ENCODE results near the gene TAF4.

Gene TAF4

DNA sequence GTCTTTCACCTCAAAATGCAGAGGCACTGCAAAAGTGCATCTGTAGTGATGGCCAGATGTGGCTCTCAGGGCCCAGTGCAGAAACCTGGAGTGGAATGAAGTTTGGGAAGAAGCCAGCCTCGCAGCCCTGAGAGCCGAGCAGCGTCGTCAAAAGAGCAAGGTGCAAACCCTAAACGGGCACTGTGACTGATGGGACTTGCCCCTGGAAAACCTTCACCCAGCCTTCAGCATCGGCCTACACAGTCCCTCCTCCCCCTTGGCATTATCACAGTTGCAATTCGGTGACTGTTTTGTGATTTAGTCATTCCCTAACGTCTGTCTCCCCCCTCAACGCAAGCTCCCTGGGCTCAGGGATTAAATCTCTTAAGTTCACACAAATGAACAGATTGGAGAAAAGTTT lies 38.6 kb downstream of the TAF4 start:
- intact Hi-C loops (cut with DNase I), result no loop called here
- peak in 2 of 10 donors; percentile 32 to 52 for DNase-seq

DNA sequence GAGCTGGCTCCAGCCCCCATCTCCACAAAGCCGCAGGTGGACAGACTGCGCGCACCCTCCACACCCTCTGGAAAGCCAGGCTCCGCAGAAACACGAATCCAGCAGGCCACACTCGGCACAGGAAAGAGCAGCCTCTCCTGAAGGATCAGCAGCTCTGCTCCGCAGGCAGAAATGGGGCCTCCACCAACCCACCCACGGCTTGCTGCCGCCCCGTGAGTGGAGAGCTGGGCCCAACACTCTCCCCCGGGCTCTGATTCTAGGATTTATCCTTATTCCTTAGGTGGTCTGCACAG lies 39.2 kb downstream of the TAF4 start:
- intact Hi-C loops (cut with DNase I), result no loop called here
- DNase-seq, result peak in 3 of 10 donors; percentile 19 to 86 (median 71)

DNA sequence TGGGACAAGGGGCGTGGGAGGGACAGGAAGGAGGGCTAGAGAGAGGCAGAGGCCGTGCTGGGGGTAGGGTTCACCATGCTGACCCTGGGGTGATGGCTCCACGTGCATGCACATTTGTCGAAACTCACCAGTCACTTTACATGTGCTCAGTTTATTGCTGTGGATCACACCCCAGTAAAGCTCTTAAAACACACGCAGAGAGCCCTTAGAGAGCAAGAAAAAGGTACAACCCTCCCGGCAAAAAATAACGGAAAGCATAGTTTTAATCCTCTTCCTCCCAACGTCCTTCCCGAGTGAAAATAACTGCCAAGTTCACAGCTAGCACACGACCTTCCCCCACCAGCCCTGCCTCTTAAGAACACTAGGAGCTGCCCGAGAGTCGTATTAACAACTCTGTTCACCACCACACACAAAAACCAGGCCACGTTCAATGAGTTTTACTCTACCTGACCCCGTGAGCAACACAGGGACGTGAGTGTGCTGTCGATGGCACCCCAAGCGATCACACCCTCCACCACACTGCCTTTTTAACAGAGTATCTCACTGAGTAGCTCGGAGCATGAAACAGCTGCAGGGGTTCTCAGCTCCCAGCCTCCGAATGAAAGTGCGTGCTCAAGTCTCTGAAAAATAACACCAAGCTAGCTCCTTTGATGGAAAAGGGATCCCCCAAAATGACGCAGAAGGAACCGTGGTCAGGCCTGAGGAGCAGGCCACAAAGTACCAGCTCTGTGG lies 39.7 kb downstream of the TAF4 start:
- intact Hi-C loops (cut with DNase I), result no loop called here
- DNase-seq, result peak in 2 of 10 donors; percentile 43 to 55

DNA sequence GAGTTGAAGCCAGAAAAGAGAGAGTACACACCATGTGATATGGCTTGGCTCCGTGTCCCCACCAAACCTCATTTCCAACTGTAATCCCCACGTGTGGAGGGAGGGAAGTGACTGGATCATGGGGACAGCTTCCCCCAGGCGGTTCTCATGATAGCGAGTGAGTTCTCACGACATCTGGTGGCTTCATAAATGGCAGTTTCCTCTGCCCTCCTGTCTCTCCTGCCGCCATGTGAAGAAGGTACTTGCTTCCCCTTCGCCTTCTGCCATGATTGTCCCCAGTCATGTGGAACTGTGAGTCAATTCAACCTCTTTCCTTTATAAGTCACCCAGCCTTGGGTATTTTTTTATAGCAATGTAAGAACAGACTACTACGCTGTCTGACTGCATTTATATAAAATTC lies 40.3 kb downstream of the TAF4 start:
- intact Hi-C loops (cut with DNase I), result no loop called here
- DNase-seq, result peak in 2 of 10 donors; percentile 30 to 61

DNA sequence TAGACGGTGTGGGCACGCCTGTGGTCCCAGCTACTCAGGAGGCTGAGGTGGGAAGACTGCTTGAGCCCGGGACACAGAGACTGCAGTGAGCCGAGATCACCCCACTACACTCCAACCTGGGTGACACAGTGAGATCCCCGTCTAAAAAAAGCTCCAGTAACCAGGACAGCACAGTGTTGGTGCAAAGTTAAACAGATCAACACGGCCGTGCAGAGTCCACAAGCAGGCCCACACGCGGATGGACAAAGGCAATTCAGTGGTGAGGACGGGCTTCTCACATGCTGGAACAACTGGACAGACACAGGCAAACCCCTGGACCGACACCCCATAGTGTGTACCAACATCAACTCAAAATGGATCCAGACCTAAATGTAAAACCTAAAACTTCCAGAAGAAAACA lies 41.7 kb downstream of the TAF4 start:
- intact Hi-C loops (cut with DNase I), result no loop called here

DNA sequence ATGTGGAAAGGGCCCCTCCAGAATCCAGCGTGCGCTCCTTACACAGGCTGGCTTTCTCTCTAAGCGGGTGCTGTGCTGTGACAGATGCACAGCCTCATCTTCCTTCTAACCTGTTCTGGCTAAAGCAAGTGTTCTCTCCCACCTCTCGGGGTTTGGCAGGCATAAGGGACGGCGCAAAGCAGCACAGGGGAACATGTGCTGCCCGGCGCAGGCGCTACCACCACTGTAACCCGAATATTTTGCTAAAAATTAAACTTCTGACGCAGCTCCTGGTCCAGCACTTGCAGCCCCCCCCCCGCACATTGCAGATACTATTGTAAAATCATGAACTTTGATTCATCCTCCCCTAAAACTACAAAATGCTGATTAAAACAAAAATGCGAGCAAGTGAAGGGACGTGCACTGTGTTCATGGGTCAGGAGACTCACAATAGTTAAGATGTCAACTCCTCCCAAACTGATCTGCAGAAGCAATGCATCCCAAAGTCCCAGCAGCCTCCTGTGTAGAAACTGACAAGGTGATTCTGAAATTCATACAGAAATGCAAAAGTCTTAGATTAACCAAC lies 43.0 kb downstream of the TAF4 start:
- intact Hi-C loops (cut with DNase I), result no loop called here
- DNase-seq, result peak in 2 of 10 donors; percentile 45 to 47

More for the DNA sequence above, 41.7 kb downstream of the TAF4 start:
- DNase-seq, result peak in 2 of 10 donors; percentile 33 to 72

DNA sequence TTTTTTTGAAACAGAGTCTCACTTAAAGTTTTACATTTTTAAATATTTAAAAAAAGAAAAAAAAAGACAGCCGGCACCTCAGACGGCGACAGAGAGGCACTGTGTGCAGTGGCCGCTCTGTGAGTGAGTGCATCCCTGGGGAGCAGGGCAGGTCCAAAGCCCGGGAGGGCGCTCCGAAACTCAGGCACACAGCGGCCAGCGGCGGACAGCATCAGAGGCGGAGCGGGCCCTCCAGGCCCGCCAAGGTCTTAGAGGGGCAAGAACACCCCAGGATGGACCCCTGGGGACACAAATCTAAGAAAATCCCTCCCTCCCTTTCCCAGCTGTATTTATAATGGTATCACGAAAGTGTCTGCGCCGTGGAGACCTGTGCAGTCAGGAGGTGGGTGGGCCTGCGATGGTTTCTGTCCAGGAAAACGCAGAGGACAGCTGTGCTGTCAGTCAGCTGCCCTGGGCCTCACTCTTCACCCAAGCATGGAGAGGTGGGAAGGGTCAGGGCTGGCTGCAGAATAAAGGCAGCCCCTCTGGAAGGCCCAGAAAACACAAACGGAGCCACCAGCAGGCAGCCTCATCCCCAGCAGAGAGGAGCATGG lies 43.8 kb downstream of the TAF4 start:
- peak in 2 of 10 donors; percentile 44 to 70 for DNase-seq
- intact Hi-C loops (cut with DNase I), result no loop called here

DNA sequence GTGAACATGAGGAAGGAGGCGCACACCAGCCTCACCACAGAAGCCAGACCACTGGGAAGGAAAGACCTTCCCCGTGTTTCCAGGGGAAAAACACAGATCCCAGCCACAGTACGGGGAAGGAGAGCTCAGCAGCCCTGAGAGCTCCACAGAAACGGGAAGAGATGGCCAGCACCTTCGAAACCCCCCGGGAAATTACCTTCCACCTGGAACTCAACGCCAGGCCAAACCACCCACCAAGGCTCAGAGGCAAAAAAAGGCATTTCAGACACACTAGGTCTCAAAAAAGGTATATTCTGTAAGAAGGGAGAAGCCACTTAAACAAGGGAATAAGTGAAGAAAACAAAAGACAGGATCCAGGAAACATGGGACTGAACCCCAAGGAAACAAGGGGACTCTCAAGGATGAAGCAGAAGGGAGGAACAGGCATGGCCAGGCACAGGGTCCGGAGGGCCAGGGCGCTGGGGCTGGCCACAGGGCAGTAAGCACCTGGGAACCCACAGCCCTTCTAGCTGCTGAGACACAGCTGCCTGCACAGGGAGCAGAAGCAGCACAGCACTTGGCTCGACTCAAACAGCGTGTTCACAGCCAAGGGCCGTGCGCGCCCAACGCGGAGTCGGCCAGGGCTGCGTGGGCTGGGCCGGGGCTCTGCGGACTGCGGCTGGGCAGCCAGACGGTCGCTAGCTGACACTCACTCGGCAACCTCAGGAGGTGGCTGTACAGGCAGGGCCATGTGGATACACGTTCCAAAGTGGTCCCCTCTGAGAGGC lies 44.6 kb downstream of the TAF4 start:
- intact Hi-C loops (cut with DNase I), result no loop called here
- DNase-seq, result peak in 7 of 10 donors; percentile 28 to 92 (median 61)

DNA sequence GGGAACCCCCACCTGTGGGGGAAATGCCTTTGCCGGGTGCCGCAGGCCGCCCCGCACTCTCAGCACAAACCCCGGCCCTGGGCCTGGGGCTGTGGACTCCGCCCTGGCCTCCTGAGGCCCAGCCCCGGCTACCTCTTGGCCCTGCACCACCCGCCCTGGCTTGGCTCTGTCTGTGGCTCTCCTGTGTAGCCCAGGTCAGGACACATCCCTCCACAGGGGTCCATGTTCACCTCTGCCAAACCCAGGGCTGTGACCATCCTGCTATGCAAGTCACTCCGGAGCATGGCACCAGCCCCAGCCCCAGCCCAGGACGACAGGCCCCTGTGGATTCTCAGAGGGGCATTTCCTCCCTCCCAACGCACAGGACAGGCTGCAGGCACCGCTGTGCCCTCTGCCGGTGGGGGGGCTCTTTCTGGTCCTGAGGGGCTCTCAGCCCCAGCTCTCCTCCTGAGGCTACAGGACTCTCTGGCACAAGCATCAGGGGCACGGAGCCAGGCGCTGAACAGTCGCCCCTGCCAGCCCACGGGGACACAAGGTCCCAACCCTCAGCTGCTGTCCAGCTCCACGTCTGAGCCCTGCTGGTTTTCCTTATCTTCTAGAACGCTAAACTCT lies 45.7 kb downstream of the TAF4 start:
- DNase-seq, result peak in 2 of 10 donors; percentile 75 to 79
- intact Hi-C loops (cut with DNase I), result loop anchor here (5.0 kb wide), 1 partner anchor 42 kb away; no protein-coding TSS in a partner anchor

DNA sequence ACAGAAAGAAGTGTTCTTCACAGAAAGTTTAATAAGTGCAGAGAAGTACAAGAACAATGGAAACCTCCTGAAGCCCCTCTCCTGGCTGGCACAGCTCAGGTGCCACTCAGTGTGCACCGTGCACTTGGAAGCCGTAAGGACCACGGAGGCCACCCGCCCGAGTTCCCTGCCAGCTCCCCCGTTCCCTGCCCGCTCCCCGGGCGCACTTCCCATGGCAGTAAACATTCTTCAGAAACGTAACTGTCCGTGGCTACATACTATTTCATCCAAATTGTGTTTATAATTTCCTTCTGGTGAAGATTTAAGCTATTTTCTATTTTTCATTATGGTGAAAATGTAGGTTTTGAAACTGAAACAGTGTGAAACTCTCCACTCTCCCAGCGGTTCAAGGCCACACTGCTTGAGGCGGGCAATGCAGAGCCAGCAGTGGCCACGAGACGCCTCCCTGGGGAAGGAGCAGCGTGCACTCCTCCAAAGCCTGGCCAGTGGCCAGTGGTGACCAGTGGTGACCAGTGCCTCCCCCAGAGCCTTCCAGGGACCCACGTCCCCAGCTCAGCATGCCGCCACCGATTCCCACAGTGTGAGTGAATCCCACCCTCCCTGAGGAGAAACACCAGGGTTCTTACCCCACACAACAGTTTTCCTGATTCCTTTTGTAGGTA lies 46.4 kb downstream of the TAF4 start:
- peak in 2 of 10 donors; percentile 57 to 59 for DNase-seq
- intact Hi-C loops (cut with DNase I), result loop anchor here (5.0 kb wide), 1 partner anchor 43 kb away; no protein-coding TSS in a partner anchor

DNA sequence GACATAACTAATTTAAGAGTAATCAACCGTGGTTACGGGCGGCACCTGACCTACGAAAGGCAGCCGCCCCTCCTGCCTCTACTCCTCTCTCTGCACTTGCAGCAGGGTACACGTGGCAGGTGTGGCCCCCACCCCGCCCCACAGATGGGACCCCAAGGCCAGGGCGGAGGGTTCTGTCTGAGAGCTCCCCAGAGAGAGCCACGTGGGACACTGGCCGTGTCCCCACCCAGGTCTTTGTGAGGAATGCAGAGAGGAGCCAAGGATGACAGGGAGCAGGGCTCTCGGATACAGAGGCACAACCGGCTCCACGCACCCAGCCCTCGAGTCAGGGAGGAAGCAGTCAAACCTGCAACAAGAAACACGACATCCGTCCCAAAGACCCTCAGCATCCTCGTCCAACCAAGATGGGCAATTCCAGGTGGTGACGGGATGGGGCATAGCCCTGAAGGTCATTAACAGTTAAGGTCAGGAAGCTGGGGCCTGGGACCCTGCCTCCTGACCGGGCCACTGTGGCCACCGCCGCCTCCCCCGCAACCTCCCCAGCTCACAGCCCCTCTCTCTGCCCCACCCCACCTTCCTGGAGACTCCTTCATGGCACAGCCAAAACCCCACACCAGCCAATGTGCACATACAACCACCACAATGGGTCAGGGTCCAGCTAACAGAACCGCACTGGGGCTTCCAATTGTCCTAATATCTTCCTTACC lies 47.1 kb downstream of the TAF4 start:
- intact Hi-C loops (cut with DNase I), result loop anchor here (5.0 kb wide), 1 partner anchor 44 kb away; no protein-coding TSS in a partner anchor
- DNase-seq, result peak in 2 of 10 donors; percentile 37 to 42

DNA sequence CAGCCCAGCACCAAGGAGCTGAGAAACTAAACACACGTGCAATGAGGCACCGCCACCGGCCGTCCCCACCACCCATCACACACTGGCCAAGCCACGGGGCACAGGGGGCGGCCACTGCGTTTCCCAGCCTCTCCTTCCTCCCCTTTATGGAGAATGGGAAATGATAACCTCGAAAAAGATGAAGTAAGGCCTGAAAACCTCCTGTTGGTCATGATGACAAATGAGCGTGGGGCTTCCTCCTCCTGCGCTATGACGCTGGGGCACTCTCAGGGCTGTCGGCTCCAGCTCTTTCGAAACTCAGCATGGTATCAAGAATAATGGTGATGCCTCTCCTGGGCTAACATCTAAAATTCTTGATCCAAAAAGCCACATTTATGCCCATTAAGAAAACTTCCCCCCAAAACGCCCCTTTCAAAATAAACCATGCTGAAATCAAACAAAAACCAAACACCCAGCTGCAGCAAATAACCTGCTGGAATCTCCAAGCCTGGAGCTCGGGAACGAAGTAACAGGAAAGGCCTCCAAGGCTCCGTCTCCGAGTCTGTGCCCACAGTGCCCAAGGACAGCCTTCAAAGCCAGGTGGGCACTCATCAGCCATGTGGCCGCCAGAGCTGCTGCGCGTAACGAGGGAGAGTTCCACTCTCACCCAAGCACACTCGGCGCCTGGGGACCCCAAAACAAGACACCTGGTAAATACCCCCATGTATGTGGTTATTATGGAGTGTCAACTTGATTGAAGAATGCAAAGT lies 50.0 kb downstream of the TAF4 start:
- peak in 2 of 10 donors; percentile 65 to 77 for DNase-seq
- intact Hi-C loops (cut with DNase I), result loop anchor here (5.0 kb wide), 1 partner anchor 47 kb away; no protein-coding TSS in a partner anchor

DNA sequence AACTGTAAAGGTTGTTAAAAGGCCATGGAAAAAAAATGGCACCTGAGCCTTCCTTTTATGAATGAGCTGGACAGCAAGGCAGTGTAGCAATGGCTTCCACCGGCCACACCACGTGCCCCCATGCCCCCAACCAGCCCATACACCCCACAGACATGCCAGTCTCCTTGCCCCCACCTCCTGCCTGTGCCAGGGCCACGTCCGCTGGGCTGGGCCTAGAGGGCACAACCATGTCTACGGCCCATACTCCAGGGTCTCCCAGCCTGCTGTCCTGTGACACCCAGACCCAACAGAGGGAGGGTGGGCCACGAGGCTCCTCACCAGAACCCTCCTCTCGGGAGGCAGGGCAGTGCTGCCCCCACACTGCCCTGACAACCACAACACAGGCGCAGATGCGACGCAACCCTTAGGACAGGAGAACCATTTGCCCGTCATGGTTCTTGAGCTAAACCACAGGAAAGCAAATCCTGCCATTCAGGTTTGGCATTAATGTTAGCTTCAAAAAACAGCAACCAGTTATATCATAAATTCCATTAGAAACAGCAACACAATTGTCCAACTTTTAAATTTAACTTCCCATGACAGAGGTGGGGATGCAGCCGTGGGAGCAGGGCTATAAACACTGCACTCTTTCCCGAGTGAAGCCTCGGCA lies 50.7 kb downstream of the TAF4 start:
- peak in 2 of 10 donors; percentile 35 to 45 for DNase-seq
- intact Hi-C loops (cut with DNase I), result loop anchor here (5.0 kb wide), 3 partner anchors 47 to 142 kb away; partner anchors contain the start of gene LSM14B

DNA sequence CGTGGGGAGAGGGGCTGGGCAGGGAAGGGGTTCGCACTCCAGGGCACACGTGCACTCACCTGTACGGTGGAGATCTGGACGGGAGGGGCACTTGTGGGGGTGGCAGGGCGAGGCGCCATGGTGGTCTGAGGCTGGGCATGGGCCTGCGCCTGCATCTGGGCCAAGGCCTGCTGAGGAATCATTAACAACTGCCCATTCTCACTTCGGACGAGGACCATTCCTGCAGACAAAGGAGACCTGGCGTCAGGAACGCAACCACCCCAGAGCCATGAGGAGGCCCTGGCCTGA lies 51.2 kb downstream of the TAF4 start:
- peak in 1 of 10 donors; percentile 64 for DNase-seq
- intact Hi-C loops (cut with DNase I), result loop anchor here (5.0 kb wide), 2 partner anchors 108 to 143 kb away; partner anchors contain the start of gene LSM14B

DNA sequence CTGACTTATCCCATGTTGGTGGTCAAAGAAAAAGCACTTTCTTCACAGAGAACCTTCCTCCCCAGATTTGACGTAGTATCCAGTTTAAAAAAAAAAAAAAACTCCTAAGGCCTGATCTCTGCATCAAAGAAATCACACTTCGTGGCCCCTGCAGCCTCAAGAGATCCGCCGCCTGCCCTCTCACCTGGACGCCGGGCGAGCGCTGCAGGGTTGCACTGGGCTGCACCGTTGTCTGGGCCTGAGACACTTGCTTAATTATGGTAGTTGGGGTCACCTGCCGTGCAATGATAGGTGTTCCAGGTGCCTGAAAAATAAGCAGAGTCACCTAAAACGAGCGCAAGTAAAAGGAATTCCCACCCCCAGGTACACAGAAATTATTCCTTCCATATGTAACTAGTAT lies 53.0 kb downstream of the TAF4 start:
- peak in 1 of 10 donors; percentile 61 for DNase-seq
- intact Hi-C loops (cut with DNase I), result loop anchor here (5.0 kb wide), 2 partner anchors 110 to 145 kb away; partner anchors contain the start of gene LSM14B

DNA sequence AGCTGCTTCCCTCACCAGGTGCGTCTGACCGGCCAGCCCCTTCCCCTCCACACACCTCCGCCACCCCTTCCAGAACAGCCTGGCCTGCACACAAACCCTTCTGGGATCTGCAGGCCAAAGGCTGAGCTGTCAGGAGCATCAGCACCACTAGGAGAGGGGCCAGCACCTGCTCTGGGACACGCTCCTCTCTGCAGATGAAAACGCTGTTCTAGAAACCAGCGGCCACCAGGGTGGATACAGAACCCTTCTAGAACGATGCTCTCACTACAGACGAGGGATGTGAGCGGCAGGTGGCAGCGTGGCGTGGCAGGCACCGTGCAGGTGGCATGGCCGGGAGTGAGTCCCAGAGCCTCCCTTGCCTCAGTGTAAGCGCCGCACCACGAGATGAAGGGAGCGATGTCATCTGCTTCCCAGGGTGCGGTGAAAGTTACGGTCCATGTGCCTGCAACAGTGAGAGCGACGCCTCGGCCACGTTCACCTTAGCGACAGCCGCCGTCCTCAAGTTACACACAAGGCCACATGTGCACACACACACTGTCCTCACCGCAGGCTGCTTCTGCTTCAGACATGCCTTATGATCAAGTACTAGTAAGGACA lies 53.6 kb downstream of the TAF4 start:
- peak in 3 of 10 donors; percentile 47 to 71 (median 71) for DNase-seq
- intact Hi-C loops (cut with DNase I), result loop anchor here (1.0 to 5.0 kb wide), 3 partner anchors 110 to 145 kb away; partner anchors contain the start of gene LSM14B

DNA sequence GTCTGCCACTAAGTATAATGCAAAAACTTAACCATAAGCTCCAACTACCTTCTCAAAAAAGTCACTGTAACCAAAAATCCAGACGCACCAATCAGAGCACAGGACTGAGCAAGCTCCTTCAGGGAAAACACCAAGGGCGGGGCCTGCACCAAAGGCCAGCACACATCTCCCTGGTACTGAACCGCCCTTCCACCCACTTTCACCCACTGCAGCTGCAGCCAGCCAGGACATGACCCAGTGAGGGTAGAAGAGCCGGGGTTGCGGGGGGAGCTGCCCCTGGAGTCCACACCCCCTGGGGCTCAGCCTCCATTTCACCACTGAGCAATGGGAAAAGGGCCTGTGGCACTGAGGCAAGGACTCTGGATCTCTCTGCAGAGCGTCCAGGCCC lies 54.3 kb downstream of the TAF4 start:
- intact Hi-C loops (cut with DNase I), result loop anchor here (1.0 to 5.0 kb wide), 3 partner anchors 111 to 146 kb away; partner anchors contain the start of gene LSM14B
- DNase-seq, result peak in 2 of 10 donors; percentile 52 to 59

Measured in posterior cingulate gyrus (tissue), 11 donors.